SKM-1 treated with dmso at 0.1 percent for 144 hours (cell line): ENCODE measurements around the gene TBC1D1.

Experiments used
- DNase-seq: peaks from one replicate; lab custom pipeline; 2025; ENCODE audit not compliant: unreplicated experiment; lab: John Stamatoyannopoulos, UW

TBC1D1 gene

DNA sequence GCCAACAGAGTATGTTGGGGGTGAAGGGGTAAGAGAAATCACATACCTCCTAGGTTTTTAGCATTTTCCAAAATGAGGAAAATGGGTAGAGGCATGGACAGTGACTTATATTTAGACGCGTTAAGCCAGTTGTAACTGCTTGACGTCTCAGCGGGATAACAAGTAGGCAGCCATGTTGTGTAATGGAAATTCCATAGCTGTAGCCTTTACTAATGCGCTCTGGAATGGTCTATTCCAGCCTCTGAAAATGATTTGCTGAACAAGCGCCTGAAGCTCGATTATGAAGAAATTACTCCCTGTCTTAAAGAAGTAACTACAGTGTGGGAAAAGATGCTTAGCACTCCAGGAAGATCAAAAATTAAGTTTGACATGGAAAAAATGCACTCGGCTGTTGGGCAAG, 204.8 kb downstream of the TBC1D1 start:
- no peak for DNase-seq

DNA sequence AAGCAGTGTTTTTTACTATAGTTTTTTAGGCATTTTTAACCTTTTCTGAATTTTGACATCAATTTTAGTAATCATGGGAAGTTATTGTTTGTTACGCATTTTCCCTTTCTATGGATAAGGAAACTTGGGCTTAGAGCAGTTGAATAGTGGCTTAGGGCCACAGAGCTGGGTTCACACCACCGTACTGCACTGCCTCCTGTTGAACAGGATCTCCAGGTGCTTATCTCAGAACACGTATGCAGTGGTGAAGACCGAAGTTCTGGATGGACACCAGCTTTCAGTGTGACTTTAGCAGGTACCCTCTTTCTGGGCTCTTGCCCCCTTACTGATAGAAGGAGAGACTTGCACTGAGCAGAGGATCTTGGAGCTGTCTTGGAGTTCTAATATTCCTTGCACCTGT, 206.9 kb downstream of the TBC1D1 start:
- DNase-seq, result no peak

DNA sequence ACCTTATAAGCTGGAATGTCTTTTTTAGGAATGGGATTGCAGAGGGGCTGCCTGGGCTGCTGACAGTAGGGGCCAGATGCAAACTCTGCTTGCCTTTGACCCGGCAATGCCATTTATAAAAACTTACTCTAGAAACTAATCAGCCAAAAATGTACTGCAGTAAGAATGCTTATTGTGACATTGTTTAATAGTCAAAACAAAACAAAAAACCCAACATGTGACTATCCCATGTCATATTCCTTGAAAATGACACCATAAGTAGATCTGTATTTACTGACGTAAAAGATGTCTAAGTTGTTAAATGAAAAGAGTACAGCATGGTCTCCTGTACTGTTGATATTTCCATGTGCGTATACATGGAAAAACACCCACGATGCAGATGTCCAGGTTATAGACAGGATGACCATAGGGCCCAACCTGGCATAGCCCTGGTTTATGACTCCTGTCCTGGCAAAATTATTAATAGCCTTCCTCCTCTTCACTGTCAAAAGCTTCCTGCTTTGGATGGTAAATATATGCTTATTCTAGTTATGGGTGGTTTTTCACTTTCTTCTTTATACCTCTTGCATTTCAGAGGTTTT, 208.2 kb downstream of the TBC1D1 start:
- DNase-seq, result no peak

DNA sequence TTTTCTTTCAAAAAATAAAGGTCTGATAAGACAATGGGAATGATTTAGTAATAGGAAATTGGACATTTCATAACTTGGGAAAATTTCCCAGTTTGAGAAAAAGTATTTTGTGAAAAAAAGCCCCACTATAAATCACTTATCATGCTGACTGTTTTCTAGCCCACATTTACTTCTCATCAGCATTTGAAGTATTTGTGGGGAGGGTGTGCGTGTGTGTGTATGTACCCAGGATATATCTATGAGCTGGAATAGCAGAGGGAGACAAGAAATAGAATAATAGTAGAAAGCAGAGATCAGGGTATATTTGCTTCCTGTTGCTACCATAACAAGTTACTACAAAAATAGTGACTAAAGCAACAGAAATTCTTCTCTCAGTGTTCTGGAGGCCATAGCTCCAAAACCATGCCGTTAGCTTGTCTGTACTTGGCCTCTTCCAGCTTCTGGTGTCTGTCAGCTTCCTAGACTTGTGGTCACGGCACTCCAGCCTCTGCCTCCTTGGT, 209.1 kb downstream of the TBC1D1 start:
- DNase-seq, result no peak

DNA sequence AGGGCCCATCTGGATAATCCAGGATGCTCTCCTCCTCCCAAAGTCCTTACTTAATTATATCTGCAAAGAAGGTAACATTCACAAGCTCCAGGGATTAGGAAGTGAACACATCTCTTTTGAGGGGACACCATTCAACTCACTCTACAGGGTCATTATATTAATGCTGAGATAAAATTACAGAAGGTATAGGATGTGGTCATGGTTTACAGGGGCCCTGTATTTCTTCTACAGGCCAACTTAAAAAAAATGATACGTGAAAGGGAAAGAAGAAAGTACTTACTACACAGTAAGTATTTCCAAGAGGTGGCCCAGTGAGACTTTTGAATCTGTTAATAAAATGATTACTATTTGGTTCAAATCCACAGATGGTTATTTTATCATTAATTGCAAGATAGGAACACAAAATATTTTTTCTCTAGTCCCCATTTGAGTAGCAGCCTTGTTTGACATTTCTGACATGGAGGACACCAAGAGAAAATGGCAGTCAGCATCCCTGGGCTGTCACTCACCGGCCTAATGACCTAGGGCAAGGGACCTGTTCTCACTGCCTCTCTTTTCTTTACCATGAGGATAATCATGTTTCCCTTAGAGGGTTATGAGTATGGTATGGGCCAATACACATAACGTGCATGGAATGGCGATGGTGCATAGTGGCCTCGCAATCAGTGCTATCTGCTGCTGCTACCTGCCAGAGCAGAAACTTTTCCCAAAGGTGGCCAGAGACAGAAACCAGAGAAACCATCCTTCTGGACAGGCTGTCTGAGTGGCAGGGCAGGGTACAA, 209.8 kb downstream of the TBC1D1 start:
- no peak for DNase-seq

DNA sequence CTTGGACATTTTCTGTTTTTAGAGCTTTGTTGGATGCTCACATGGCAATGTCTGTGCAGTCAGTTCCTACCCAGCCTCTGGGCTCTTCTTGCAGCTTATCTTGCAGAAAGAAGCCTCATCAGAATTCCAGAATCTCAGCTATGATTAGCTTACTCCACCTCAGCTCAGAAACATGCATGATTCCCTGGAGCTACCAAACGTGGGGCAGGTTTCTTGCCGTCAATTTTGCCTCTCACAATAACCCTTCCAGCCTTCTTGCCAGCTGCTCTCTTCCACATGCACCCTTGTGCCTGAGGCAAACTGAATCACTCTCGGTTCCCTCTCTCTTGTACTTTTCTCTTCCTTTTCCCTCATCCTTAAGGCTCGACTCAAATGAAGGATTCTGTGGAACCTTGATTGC, 210.7 kb downstream of the TBC1D1 start:
- DNase-seq, result no peak

DNA sequence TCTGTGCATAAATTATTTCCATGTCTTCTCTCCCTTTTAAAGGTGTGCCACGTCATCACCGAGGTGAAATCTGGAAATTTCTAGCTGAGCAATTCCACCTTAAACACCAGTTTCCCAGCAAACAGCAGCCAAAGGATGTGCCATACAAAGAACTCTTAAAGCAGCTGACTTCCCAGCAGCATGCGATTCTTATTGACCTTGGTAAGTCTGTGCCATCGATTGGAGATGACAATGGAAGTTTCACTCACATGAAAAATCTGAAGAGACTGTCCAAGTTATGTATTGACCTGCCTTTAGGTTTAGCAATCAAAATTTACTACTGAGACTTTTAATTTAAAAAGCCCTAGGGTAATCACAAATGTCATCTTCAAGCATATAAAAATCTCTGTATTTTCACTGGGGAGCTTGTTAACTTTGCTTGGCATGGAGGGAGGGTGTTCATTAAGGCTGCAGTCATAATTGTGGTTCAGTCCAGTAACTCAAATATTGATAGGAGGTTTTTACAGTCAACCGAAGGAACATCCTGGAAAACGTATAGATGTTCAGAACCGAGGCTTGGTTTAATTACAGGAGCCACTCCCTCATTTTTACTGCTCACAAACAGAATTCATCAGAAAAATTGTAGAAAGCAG, 212.2 kb downstream of the TBC1D1 start:
- no peak for DNase-seq

DNA sequence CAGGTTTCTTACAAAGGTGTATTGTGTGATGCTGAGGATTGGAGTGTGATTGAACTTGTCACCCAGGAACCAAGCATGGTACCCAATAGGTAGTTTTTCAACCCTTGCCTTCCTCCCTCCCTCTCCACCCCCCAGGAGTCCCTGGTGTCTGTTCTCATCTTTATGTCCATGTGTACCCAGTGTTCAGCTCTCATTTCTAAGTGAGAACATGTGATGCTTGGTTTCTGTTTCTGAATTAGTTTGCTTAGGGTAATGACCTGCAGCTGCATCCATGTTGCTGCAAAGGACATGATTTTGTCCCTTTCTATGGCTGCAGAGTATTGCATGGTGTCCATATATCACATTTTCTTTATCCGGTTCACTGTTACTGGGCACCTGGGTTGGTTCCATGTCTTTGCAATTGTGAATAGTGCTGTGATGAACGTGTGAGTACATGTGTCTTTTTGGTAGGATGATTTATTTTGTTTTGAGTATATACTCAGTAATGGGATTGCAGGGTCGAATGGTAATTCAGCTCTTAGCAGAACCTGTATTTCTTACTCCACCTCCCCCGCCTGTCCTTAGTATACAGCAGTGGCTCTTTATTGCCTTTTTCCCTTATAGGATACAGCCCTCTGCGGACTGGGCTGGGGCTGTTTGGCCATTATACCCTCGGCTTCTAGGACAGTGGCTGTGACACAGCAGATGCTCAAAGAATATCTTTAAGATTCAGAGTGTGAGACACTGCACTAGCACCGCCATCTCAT, 214.8 kb downstream of the TBC1D1 start:
- no peak for DNase-seq

DNA sequence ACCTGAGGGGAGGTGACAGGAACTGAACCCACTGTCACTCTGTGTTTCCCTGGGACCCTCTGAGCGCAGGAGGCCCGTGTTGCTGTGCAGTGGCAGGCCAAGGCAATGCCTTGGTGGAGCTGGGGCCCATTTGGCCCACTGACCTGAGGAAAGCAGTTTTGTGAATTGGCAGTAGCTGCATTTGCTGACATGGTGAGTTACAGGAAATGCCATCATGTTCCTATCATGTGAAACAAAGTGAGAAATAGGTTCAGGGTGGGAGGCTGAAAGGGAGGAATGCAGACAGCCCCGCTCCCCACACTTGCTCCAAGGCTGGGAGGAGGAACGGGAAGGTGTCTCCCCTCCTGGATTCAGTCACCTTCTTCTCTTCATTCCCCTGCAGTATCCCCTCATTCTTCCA, 215.4 kb downstream of the TBC1D1 start:
- no peak for DNase-seq

DNA sequence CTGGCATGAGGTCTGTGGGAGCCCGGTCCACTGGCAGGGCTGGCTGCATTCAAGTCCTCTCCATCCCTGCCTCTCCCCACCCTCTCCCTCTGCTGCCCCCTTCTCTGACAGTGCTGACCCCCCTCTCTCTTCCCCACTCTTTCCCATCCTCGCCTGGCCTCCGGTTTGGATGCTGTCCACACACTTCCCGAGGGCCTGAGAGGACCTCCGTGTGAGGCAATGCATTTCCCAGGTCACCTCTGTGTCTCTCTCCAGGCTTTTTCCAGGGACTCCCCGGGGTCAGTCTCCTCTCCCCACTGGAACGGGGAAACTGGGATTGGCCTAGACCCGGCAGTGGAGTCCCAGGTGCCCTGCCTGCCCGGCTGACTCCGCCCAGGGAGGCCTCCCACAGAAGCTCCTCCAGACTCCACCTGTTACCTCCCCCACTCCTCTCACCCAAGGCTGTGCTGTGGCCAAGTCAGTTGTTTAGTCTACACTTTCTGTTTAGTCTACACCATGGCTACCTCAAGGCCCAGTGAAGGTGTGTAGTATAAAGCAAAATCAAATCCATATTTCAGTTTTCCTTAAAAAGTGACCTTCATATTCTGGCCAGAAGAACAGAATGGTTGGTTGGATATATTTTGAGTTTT, 216.1 kb downstream of the TBC1D1 start:
- DNase-seq, result no peak

DNA sequence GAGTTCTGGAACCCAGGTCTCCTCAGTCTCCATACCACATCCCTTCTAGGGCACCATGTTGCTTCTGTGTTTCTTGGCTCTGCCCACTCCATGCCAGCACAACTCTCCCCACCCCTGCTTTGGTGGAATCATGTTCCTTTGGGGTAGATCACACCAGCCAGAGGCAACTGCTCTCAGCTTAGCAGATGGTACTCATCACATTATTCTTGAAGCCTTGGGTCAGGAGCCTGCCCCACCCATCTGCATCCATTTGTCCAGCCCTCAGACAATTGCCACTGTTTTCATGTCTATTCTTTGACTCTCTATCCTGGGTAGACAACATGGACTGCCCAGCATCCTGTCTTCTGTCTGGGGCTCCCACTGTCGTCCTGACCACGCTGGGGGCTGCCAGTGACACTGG, 216.9 kb downstream of the TBC1D1 start:
- DNase-seq, result no peak

DNA sequence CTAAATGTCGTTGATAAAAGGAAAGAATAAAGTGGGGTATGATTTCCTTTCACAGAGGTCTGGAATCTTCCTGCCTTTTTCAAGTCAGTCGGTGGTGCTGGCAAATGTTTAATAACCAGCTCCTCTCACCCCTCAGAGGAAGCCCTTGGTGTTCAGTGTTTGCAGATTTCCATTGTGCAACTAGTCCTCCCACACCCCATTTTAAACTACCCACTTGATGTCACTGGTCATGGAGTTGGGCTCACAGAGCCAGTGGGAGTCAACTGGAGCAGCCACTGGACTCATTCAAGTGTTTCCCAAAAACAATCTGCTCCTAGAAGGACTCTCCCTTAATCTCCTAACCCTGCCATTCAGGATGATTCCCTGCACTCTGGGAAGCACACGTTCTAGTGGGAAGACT, 218.5 kb downstream of the TBC1D1 start:
- DNase-seq, result no peak

DNA sequence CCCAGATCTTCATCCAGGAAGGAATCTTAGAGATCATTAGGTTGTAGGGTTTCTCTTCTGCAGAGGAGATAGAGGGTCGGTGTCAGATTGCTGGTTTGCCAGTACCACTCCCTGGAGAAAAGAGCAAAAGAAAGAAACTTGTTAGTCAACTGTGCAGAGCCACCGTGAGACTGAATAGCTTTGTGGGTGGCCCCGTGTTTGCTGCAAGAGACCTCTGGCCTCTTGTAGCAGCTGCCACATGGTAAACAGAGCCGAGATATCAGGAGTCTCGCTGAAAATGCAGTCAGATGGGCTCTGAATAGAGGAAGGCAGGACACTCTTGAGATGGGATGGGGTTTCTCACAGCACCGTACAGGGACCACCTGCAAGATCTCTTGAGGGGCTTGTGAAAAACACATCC, 219.0 kb downstream of the TBC1D1 start:
- DNase-seq, result no peak

DNA sequence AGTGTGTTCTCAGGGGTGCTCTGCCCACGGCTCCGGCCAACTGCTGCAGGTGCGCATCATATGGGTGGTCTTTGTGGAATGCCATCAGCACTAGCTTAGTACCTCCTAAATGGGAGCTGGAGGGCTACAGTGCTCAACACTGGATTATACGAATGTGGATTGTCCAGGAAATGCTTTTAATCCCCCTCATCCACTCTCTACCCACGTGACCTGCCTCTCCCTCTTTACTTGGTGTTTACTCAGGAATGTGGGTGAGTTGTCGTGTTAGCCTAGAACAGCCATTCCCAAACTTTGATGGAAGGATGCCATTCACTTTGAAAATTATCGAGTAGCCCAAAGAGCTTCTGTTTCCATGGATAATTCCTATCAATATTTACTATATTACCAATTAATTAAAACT, 220.1 kb downstream of the TBC1D1 start:
- no peak for DNase-seq

DNA sequence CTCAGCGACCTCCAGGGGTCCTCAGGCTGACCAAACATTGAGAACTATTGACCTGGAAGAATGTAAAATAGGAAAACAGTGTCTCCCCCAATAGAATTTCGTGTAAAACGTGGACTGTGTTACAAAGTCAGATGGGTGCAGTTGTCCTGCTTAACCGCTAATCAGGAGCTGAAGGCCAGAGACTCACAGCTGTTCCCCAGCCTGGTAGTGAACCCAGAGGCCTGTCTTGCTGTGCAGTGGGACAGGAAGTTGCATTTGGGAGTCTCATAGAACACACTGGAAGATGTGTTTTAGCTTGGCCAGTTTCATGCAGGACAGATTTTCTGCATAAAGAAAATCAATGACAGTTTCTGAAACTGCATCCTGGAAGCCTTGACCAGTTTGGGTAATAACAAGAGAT, 220.8 kb downstream of the TBC1D1 start:
- DNase-seq, result no peak

DNA sequence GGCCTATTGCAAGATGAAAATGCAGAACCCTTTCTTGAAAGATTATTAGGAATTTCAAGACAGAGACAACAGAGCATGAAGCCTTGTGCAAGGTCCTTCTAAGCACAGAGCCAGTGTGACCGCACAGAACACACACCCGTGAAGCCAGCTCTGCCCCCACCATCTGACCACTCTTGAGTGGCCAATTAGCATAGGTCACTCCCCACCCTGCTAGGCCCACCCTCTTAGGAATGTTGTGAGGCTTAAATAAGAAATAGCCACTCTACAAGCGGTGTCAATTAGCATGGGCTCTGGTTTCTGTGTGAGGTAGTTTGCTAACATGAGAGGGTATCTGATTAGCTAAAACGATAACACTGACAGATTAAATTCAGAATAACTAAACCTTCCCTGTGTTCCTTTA, 222.2 kb downstream of the TBC1D1 start:
- no peak for DNase-seq

DNA sequence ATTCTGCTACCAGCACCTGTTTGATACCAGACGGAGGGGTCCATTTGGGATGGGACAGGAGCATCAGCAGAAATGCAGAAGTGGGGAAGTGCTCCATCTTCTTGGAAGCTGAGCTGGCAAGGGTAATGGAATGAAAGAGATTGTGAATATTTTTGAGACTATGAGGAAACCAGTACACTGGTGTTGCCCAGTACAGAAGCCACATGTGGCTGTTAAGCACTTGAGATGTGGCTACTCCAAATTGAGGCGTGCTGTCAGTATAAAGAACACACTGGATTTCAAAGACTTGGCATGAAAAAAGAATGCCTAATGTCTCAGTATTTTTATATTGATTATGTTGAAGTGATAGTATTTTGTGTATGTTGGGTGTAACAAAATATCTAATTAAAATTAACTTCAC, 222.7 kb downstream of the TBC1D1 start:
- DNase-seq, result no peak

DNA sequence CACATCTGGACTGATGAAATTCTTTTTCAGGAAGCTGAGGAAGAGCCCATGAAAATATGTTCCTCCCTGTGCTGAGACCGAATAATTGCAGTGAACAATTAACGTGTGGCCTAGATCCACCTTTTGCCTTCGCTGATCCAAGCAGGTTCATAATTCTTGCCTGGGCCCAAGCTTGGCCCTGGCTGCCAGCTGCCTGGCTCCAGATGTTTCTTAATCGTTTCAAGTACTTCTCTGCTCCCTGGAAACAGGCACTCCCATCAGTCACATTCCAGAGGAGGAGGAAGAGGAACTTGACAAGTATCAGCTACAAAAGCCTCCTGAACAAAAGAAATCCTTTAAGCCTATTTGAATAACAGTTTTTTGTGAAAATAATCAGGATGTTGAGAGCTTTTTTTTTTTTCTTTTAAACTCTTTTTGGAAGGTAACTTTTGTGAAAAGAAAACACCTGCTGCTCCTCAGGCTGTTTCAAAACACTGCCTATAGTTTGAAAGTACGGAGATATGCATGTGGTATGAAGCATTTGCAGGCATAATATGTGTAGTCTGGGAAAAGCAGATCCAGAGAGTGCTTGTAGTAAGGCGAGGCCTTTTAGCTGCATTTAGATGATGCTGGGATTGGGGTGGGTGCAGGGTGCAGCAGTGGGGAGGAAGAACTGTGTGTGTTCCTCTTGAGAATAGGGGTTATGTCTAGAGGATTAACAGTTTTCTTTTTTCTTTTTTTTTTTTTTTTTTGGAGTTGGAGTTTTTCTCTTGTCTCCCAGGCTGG, 223.7 kb downstream of the TBC1D1 start:
- DNase-seq, result no peak

DNA sequence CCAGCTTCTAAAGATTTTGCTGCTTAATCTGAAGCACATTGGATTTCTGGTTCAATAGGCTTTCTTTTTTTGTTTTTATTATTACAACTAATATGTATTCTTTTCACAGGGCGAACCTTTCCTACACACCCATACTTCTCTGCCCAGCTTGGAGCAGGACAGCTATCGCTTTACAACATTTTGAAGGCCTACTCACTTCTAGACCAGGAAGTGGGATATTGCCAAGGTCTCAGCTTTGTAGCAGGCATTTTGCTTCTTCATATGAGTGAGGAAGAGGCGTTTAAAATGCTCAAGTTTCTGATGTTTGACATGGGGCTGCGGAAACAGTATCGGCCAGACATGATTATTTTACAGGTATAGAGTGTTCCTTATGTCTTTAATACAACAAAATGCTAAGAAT, 224.7 kb downstream of the TBC1D1 start:
- no peak for DNase-seq

DNA sequence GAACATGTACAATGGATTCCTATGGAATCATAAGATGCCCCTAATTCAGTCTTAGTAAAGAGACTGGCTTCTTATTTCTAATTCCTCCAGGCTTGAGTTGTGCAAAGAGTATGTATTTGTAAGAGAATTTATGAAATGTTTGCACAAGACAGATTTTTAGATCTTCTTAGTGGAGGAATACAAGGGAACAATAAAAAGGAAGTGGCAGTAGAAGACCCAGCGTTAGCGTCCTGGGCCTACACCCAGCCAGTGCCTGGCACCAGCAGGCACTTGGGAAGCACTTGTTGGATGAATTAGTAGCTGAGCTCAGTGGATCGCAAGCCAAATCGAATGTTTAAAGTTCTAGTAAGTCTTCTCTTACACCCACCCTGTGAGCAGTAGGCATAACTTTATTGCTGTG, 226.7 kb downstream of the TBC1D1 start:
- no peak for DNase-seq
